Measurements from ENCODE around the gene SLC35B1. TPM values are rescaled to one million over a fixed set of nuclear protein-coding genes. Genes with fewer than 3 reads are reported as not detected.
"Not testable (repeated sequence)": the region's sequence is repeated elsewhere in the genome, so short reads cannot be mapped to it uniquely, and the experiment has no call there.

Gene SLC35B1
- polyA plus RNA-seq, 1 of the 3 experiments (the other 2 are of a cell fraction) = 89.8 TPM

DNA sequence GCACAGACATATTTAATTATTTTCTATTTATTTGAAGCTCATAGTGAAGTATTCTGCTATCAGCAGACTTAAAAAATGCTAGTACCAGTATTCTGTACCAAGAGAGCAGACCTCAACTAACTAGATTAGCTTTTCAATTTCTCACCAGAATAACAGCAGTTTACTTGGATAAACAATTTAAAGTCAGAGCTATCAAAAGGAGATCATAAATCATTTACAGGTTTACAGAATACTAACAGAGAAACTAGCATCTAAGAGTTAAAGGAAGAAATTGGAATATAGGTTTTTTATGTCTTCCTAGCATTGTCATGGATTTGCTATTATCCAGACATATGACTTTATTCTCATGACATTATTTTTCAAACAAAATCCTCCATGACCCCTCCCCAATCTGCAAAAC is 33.3 kb downstream of the SLC35B1 start:
- peaks cover 6% of the 10 kb centered on the region for H3F3A ChIP-seq (replicated peaks; ENCODE audit: insufficient read depth)
- peaks cover 14 to 28% of the 10 kb centered on the region in 2 experiments for H3K36me3 ChIP-seq (replicated peaks in 1 of 2; ENCODE audit: control insufficient read depth in 1 of 2, insufficient read depth in 2 of 2, low read length in 1 of 2)
- H3K27me3 ChIP-seq (ENCODE audit: insufficient read depth) = no peaks in the 10 kb centered on the region
- H2AFZ ChIP-seq (ENCODE audit: low read depth) = no peak overlapping the region
- H3K4me1 ChIP-seq (ENCODE audit: control insufficient read depth in 1 of 2, insufficient read depth in 2 of 2, low read depth in 1 of 2, low read length in 1 of 2) = peaks cover 9 to 13% of the 10 kb centered on the region in 2 experiments; a peak in 3 of 4 replicates
- peaks cover 52% of the 10 kb centered on the region for H4K20me1 ChIP-seq (ENCODE audit: insufficient read depth)
- H3K4me2 ChIP-seq = no peak overlapping the region
- peak overlapping the region in 1 of 2 experiments; percentile 17; a peak in 1 of 4 replicates for H3K27ac ChIP-seq (ENCODE audit: low read depth in 2 of 2, low read length in 1 of 2)
- ChIA-PET POLR2A (no interaction called here), CTCF (interaction anchor here (0.6 to 50.8 kb wide), 7 partner anchors 19 to 239 kb away, joined by 3 to 2107 read pairs (median 3); partner anchors contain the start of genes NXPH3 and SLC35B1)
- peaks cover 79% of the 10 kb centered on the region for H3K79me2 ChIP-seq (ENCODE audit: insufficient read depth)
- no peak overlapping the region for H3K9ac ChIP-seq
- H3K9me2 ChIP-seq = no peaks in the 10 kb centered on the region
- DNase-seq = no peak
- TF ChIP-seq NFIC (IDR thresholded peaks at IDR 0.05; ENCODE audit: borderline replicate concordance) = no peak
- TF ChIP-seq, protein P1, sequence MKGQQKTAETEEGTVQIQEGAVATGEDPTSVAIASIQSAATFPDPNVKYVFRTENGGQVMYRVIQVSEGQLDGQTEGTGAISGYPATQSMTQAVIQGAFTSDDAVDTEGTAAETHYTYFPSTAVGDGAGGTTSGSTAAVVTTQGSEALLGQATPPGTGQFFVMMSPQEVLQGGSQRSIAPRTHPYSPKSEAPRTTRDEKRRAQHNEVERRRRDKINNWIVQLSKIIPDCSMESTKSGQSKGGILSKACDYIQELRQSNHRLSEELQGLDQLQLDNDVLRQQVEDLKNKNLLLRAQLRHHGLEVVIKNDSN (IDR thresholded peaks at IDR 0.05; ENCODE audit: borderline replicate concordance, low read depth) = no peak
- TF ChIP-seq TEAD4 (IDR thresholded peaks at IDR 0.05; ENCODE audit: borderline replicate concordance, insufficient read depth) = no peak
- no peaks in the 10 kb centered on the region for H3K9me3 ChIP-seq
- H3K4me3 ChIP-seq (ENCODE audit: low read depth in 2 of 2, low read length in 1 of 2) = no peak overlapping the region

DNA sequence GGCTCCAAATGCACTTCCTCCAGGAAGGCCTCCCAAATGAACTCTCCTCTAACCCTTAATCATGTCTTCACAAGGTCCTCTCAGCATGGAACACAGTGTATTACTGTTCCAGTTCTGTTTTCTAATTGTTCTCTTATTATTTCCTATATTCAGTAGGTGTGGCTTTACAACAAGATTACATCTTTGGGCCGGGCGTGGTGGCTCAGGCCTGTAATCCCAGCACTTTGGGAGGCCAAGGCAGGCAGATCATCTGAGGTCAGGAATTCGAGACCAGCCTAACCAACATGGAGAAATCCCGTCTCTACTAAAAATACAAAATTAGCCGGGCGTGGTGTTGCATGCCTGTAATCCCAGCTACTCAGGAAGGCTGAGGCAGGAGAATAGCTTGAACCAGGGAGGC is 34.1 kb downstream of the SLC35B1 start:
- H3K9me3 ChIP-seq; H3K9me2 ChIP-seq; H3K9ac ChIP-seq; H3K4me2 ChIP-seq; H3K4me3 ChIP-seq (ENCODE audit: low read depth in 2 of 2, low read length in 1 of 2); POLR2A ChIA-PET; DNase-seq; H2AFZ ChIP-seq (ENCODE audit: low read depth); H3K27me3 ChIP-seq (ENCODE audit: insufficient read depth); H3K27ac ChIP-seq (ENCODE audit: low read depth in 2 of 2, low read length in 1 of 2); H3F3A ChIP-seq (replicated peaks; ENCODE audit: insufficient read depth): not testable (repeated sequence)
- H3K79me2 ChIP-seq (ENCODE audit: insufficient read depth) = peaks cover 87% of the 10 kb centered on the region
- H4K20me1 ChIP-seq (ENCODE audit: insufficient read depth) = peaks cover 53% of the 10 kb centered on the region
- CTCF ChIA-PET = interaction anchor here (0.7 to 50.8 kb wide), 4 partner anchors 22 to 157 kb away, joined by 3 to 2107 read pairs (median 8); partner anchors contain the start of genes NXPH3 and SLC35B1
- peaks cover 14 to 28% of the 10 kb centered on the region in 2 experiments for H3K36me3 ChIP-seq (replicated peaks in 1 of 2; ENCODE audit: control insufficient read depth in 1 of 2, insufficient read depth in 2 of 2, low read length in 1 of 2)
- H3K4me1 ChIP-seq (ENCODE audit: control insufficient read depth in 1 of 2, insufficient read depth in 2 of 2, low read depth in 1 of 2, low read length in 1 of 2) = peaks cover 9 to 13% of the 10 kb centered on the region in 2 experiments; a peak in 3 of 4 replicates
- WGBS (ENCODE audit: low lambda C conversion rate) = 91% methylated on average over 6 of the region's 6 CpGs

DNA sequence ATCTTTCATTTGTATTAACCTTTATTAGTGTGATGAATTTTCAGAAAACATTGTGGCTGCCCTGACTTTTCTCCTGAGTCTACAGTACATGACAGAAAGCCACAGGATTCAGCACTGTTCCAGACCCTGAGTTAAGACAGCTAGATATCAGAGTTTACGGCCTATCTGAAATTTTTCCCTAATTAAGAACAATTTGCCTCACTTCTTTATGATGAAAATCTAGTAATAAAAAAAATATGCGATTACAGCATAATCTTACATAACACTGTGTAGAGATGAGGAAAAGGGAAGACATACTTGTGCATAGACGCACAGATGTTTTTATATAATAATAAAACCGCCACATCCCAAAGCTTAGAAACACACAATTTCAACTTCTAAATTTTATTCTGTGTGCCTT is 37.1 kb downstream of the SLC35B1 start:
- H4K20me1 ChIP-seq (ENCODE audit: insufficient read depth) = peaks cover 44% of the 10 kb centered on the region
- no peak overlapping the region for H3K9ac ChIP-seq
- no peak overlapping the region for H3K4me2 ChIP-seq
- H3F3A ChIP-seq (replicated peaks; ENCODE audit: insufficient read depth) = peaks cover 9% of the 10 kb centered on the region
- POLR2A ChIA-PET = no interaction called here
- H2AFZ ChIP-seq (ENCODE audit: low read depth) = no peak overlapping the region
- no peak overlapping the region for H3K27ac ChIP-seq (ENCODE audit: low read depth in 2 of 2, low read length in 1 of 2)
- DNase-seq = no peak
- no peaks in the 10 kb centered on the region for H3K27me3 ChIP-seq (ENCODE audit: insufficient read depth)
- H3K36me3 ChIP-seq (replicated peaks in 1 of 2; ENCODE audit: control insufficient read depth in 1 of 2, insufficient read depth in 2 of 2, low read length in 1 of 2) = peaks cover 14 to 37% of the 10 kb centered on the region in 2 experiments
- no peak overlapping the region for H3K4me3 ChIP-seq (ENCODE audit: low read depth in 2 of 2, low read length in 1 of 2)
- peaks cover 0 to 1% of the 10 kb centered on the region in 2 experiments; a peak in 3 of 4 replicates for H3K4me1 ChIP-seq (ENCODE audit: control insufficient read depth in 1 of 2, insufficient read depth in 2 of 2, low read depth in 1 of 2, low read length in 1 of 2)
- no peaks in the 10 kb centered on the region for H3K9me2 ChIP-seq
- CTCF ChIA-PET = interaction anchor here (1.0 to 50.8 kb wide), 7 partner anchors 9 to 174 kb away, joined by 3 to 2107 read pairs (median 5); partner anchors contain the start of genes KAT7 and NXPH3
- H3K9me3 ChIP-seq = no peaks in the 10 kb centered on the region
- TF ChIP-seq, protein P2, sequence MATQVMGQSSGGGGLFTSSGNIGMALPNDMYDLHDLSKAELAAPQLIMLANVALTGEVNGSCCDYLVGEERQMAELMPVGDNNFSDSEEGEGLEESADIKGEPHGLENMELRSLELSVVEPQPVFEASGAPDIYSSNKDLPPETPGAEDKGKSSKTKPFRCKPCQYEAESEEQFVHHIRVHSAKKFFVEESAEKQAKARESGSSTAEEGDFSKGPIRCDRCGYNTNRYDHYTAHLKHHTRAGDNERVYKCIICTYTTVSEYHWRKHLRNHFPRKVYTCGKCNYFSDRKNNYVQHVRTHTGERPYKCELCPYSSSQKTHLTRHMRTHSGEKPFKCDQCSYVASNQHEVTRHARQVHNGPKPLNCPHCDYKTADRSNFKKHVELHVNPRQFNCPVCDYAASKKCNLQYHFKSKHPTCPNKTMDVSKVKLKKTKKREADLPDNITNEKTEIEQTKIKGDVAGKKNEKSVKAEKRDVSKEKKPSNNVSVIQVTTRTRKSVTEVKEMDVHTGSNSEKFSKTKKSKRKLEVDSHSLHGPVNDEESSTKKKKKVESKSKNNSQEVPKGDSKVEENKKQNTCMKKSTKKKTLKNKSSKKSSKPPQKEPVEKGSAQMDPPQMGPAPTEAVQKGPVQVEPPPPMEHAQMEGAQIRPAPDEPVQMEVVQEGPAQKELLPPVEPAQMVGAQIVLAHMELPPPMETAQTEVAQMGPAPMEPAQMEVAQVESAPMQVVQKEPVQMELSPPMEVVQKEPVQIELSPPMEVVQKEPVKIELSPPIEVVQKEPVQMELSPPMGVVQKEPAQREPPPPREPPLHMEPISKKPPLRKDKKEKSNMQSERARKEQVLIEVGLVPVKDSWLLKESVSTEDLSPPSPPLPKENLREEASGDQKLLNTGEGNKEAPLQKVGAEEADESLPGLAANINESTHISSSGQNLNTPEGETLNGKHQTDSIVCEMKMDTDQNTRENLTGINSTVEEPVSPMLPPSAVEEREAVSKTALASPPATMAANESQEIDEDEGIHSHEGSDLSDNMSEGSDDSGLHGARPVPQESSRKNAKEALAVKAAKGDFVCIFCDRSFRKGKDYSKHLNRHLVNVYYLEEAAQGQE (IDR thresholded peaks at IDR 0.05; ENCODE audit: low read depth, low read length) = no peak
- no peak for TF ChIP-seq TEAD4 (IDR thresholded peaks at IDR 0.05; ENCODE audit: borderline replicate concordance, insufficient read depth)
- TF ChIP-seq MEF2A (IDR thresholded peaks at IDR 0.05; ENCODE audit: borderline replicate concordance, low read depth) = no peak
- TF ChIP-seq, protein P3, sequence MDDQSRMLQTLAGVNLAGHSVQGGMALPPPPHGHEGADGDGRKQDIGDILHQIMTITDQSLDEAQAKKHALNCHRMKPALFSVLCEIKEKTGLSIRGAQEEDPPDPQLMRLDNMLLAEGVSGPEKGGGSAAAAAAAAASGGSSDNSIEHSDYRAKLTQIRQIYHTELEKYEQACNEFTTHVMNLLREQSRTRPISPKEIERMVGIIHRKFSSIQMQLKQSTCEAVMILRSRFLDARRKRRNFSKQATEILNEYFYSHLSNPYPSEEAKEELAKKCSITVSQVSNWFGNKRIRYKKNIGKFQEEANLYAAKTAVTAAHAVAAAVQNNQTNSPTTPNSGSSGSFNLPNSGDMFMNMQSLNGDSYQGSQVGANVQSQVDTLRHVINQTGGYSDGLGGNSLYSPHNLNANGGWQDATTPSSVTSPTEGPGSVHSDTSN (IDR thresholded peaks at IDR 0.05) = no peak
- TF ChIP-seq TCF12 (IDR thresholded peaks at IDR 0.05) = no peak
- TF ChIP-seq CHD2 (IDR thresholded peaks at IDR 0.05; ENCODE audit: low read length, partially characterized antibody) = no peak
- no peak for TF ChIP-seq JUND (IDR thresholded peaks at IDR 0.05)
- TF ChIP-seq, protein P4, sequence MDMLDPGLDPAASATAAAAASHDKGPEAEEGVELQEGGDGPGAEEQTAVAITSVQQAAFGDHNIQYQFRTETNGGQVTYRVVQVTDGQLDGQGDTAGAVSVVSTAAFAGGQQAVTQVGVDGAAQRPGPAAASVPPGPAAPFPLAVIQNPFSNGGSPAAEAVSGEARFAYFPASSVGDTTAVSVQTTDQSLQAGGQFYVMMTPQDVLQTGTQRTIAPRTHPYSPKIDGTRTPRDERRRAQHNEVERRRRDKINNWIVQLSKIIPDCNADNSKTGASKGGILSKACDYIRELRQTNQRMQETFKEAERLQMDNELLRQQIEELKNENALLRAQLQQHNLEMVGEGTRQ (IDR thresholded peaks at IDR 0.05; ENCODE audit: borderline replicate concordance, low read depth, low read length) = no peak
- no peak for TF ChIP-seq EZH2phosphoT487 (IDR thresholded peaks at IDR 0.05; ENCODE audit: borderline replicate concordance, low read depth)
- TF ChIP-seq SMC3 (IDR thresholded peaks at IDR 0.05; ENCODE audit: low read depth, low read length) = no peak
- TF ChIP-seq NRF1 (IDR thresholded peaks at IDR 0.05; ENCODE audit: low read depth, low read length) = no peak
- no peak for TF ChIP-seq MXI1 (IDR thresholded peaks at IDR 0.05; ENCODE audit: low read depth, low read length)
- TF ChIP-seq RCOR1 (IDR thresholded peaks at IDR 0.05; ENCODE audit: low read length) = no peak
- no peak for TF ChIP-seq SIN3A (IDR thresholded peaks at IDR 0.05; ENCODE audit: borderline replicate concordance, low read depth, low read length)
- H3K79me2 ChIP-seq (ENCODE audit: insufficient read depth) = peaks cover 98% of the 10 kb centered on the region
- WGBS (ENCODE audit: low lambda C conversion rate) = 92% methylated on average over 4 of the region's 4 CpGs
